Measurements from ENCODE around the gene GALNS. TPM values are rescaled to one million over a fixed set of nuclear protein-coding genes. Genes with fewer than 3 reads are reported as not detected.

Gene GALNS
- polyA plus RNA-seq, 2 of the 4 experiments (the other 2 are of a cell fraction) = 7.0 to 31.2 TPM

- TF ChIP-seq, protein P1, sequence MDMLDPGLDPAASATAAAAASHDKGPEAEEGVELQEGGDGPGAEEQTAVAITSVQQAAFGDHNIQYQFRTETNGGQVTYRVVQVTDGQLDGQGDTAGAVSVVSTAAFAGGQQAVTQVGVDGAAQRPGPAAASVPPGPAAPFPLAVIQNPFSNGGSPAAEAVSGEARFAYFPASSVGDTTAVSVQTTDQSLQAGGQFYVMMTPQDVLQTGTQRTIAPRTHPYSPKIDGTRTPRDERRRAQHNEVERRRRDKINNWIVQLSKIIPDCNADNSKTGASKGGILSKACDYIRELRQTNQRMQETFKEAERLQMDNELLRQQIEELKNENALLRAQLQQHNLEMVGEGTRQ (IDR thresholded peaks at IDR 0.05) = no peak
- TF ChIP-seq JUN (IDR thresholded peaks at IDR 0.05) = no peak
- Histone ChIP-seq H3K4me3 (no peak overlapping the region), H3K9me3 (no peaks in the 10 kb centered on the region), H3K4me2 (no peak overlapping the region), H3K4me1 (no peaks in the 10 kb centered on the region), H3K27ac (no peak overlapping the region)
- POLR2A ChIA-PET = no interaction called here
- ATAC-seq (no peak), FAIRE-seq (no peak), DNase-seq (ENCODE audit: low read depth in 1 of 2, low spot score in 1 of 2) (no peak)
- WGBS (ENCODE audit: missing lambda C conversion rate) = 88% methylated on average over 15 of the region's 15 CpGs
- CTCF ChIA-PET = no interaction called here
Measured at GRCh38 chr16:88842308-88842756, 14.4 kb downstream of the GALNS start.

DNA sequence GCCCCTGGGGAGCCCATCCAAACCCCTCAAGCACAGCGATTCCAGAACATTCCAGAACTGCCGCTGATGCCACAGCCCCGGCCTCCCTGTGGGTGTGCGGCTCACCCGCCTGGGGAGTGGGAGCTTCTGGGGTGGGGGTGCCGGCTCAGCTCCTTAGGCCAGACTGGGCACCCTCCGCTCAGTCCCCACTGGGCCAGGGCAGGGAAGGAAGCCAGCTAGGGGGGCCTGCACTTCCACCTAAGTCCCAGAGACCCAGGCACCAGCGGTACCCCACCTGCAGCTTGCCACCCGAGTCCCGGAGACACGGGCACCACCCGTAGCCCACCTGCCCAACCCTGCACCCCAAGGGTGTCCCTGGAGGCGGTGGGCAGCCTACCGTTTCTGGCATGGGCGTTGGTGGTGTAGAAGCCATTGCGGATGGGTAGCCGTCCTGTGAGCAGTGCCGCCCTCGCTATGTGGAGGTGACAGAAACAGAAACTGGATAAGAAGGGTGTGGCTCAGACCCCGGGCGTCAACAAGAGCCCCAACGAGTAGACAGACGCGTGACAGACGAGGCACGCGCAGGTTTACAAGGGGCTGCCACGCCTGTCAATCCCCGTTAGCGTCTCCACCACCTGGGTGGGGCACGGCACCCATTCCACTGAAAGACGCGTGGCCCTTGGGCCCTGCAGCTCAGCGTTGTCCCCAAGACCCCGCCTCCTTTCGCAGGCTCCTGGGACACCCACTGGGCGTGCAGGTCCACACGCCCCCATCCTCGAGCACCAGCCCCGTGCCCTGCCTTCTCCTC, 15.0 kb downstream of the GALNS start:
- no peak for TF ChIP-seq BHLHE40 (IDR thresholded peaks at IDR 0.05; ENCODE audit: low read depth, low read length)
- TF ChIP-seq ZSCAN20 (CRISPR knock-in tag; IDR thresholded peaks at IDR 0.05) = no peak
- TF ChIP-seq TP53 (CRISPR knock-in tag; IDR thresholded peaks at IDR 0.05) = no peak
- TF ChIP-seq POLR2A (IDR thresholded peaks at IDR 0.05; ENCODE audit: low read length) = no peak
- TF ChIP-seq, protein P2, sequence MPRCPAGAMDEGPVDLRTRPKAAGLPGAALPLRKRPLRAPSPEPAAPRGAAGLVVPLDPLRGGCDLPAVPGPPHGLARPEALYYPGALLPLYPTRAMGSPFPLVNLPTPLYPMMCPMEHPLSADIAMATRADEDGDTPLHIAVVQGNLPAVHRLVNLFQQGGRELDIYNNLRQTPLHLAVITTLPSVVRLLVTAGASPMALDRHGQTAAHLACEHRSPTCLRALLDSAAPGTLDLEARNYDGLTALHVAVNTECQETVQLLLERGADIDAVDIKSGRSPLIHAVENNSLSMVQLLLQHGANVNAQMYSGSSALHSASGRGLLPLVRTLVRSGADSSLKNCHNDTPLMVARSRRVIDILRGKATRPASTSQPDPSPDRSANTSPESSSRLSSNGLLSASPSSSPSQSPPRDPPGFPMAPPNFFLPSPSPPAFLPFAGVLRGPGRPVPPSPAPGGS (IDR thresholded peaks at IDR 0.05) = no peak
- no peak for TF ChIP-seq HOXB13 (CRISPR knock-in tag; IDR thresholded peaks at IDR 0.05; ENCODE audit: low read depth)
- no peak for TF ChIP-seq NPAS2 (CRISPR knock-in tag; IDR thresholded peaks at IDR 0.05; ENCODE audit: borderline replicate concordance)
- no peak for TF ChIP-seq ZFP36 (IDR thresholded peaks at IDR 0.05; ENCODE audit: borderline replicate concordance, partially characterized antibody)
- TF ChIP-seq RFX5 (IDR thresholded peaks at IDR 0.05) = no peak
- TF ChIP-seq NR3C1 (IDR thresholded peaks at IDR 0.05) = no peak
- TF ChIP-seq RNF2 (IDR thresholded peaks at IDR 0.05; ENCODE audit: borderline replicate concordance, low read depth) = no peak
- TF ChIP-seq CEBPB (IDR thresholded peaks at IDR 0.05) = no peak
- no peak for TF ChIP-seq CHD4 (IDR thresholded peaks at IDR 0.05; ENCODE audit: borderline replicate concordance)
- no peak overlapping the region for H3K27ac ChIP-seq
- no peak overlapping the region for H3K4me2 ChIP-seq
- no peak for DNase-seq (ENCODE audit: low read depth in 1 of 2, low spot score in 1 of 2)
- ChIA-PET POLR2A (no interaction called here), CTCF (interaction anchor here (0.9 to 2.2 kb wide), 3 partner anchors 15 to 104 kb away, joined by 3 to 8 read pairs (median 4); partner anchors contain the start of genes GALNS and TRAPPC2L)
- FAIRE-seq = no peak
- no peak for ATAC-seq
- no peaks in the 10 kb centered on the region for H3K9me3 ChIP-seq
- H3K4me1 ChIP-seq = no peaks in the 10 kb centered on the region
- no peak overlapping the region for H3K4me3 ChIP-seq
- WGBS (ENCODE audit: missing lambda C conversion rate) = 91% methylated on average over 37 of the region's 40 CpGs

DNA sequence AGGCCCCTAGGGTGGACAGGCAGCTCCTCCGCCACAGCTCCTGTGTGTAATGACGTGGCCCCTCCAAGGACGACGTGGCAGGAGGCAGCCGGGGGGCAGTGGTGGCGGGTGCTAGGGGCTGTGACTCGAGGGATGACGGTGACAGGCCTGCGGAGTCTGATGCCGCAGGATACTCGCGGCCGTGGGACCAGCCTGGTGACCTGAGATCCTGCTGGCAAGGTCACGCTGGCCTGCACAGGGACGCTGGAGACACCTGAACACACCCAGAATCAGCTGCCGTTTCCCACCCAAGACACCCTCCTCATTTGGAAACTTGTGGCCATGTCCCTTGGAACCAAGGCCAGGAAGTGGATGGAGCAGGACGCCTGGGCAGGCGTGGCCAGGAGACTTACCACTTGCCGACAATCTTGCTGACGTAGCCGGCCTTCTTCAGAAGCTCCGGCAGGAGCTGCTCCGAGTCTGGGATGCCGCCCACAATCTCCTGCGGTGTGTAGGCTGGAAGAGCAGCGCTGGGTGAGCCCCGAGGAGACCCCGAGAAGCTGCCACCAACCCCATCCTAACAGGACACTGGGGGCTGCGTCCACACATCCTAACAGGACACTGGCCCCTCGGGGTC, 16.0 kb downstream of the GALNS start:
- H3K4me2 ChIP-seq = no peak overlapping the region
- no peaks in the 10 kb centered on the region for H3K4me1 ChIP-seq
- DNase-seq (ENCODE audit: low read depth in 1 of 2, low spot score in 1 of 2) (no peak), FAIRE-seq (no peak), ATAC-seq (no peak)
- POLR2A ChIA-PET = no interaction called here
- H3K4me3 ChIP-seq = no peak overlapping the region
- TF ChIP-seq ZFP36 (IDR thresholded peaks at IDR 0.05; ENCODE audit: borderline replicate concordance, partially characterized antibody) (no peak), PBX3 (IDR thresholded peaks at IDR 0.05) (no peak), EP300 (IDR thresholded peaks at IDR 0.05) (no peak), NFE2L2 (conservative IDR thresholded peaks at IDR 0.05; ENCODE audit: low read length) (no peak), HEYL (CRISPR knock-in tag; IDR thresholded peaks at IDR 0.05) (no peak), RAD21 (conservative IDR thresholded peaks at IDR 0.05 in 1 of 2, IDR thresholded peaks at IDR 0.05 in 1 of 2) (no peak)
- no peak overlapping the region for H3K27ac ChIP-seq
- CTCF ChIA-PET = interaction anchor here (0.7 to 2.2 kb wide), 4 partner anchors 16 to 103 kb away, joined by 3 to 8 read pairs (median 4); partner anchors contain the start of genes GALNS and TRAPPC2L
- WGBS (ENCODE audit: missing lambda C conversion rate) = 95% methylated on average over 22 of the region's 30 CpGs
- H3K9me3 ChIP-seq = no peaks in the 10 kb centered on the region
